ENCODE data around the gene SAV1. TPM values are rescaled to one million over a fixed set of nuclear protein-coding genes. Genes with fewer than 3 reads are reported as not detected.

Gene SAV1
- total and polyA plus RNA-seq, 2 experiments from 2014 or later = 74.2 to 82.8 TPM

DNA sequence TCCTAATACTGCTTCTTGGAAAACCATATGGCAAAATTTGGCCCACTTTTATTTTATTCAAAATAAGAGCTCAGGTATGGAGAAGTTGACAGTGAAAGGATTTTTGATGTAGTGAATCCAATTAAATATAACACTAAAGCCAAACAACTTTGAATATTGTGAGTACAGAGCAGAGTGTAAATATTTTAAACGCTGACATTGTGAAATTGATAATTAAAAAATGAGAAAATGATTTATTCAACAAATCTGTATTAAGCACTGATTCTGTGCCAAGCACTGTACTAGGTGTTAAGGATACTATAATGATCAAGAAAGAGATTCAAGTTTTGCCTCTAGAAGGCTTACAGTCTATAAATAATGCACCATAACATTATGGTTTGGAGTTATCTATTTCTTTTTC lies 57.6 kb downstream of the SAV1 start (continued):
- no peak for TF ChIP-seq POLR2AphosphoS5 (IDR thresholded peaks at IDR 0.05; ENCODE audit: low read depth)
- TF ChIP-seq, protein P1, sequence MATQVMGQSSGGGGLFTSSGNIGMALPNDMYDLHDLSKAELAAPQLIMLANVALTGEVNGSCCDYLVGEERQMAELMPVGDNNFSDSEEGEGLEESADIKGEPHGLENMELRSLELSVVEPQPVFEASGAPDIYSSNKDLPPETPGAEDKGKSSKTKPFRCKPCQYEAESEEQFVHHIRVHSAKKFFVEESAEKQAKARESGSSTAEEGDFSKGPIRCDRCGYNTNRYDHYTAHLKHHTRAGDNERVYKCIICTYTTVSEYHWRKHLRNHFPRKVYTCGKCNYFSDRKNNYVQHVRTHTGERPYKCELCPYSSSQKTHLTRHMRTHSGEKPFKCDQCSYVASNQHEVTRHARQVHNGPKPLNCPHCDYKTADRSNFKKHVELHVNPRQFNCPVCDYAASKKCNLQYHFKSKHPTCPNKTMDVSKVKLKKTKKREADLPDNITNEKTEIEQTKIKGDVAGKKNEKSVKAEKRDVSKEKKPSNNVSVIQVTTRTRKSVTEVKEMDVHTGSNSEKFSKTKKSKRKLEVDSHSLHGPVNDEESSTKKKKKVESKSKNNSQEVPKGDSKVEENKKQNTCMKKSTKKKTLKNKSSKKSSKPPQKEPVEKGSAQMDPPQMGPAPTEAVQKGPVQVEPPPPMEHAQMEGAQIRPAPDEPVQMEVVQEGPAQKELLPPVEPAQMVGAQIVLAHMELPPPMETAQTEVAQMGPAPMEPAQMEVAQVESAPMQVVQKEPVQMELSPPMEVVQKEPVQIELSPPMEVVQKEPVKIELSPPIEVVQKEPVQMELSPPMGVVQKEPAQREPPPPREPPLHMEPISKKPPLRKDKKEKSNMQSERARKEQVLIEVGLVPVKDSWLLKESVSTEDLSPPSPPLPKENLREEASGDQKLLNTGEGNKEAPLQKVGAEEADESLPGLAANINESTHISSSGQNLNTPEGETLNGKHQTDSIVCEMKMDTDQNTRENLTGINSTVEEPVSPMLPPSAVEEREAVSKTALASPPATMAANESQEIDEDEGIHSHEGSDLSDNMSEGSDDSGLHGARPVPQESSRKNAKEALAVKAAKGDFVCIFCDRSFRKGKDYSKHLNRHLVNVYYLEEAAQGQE (IDR thresholded peaks at IDR 0.05; ENCODE audit: unreplicated experiment) = no peak
- TF ChIP-seq JUNB (IDR thresholded peaks at IDR 0.05; ENCODE audit: unreplicated experiment) = no peak
- no peak for TF ChIP-seq STAT1 (IDR thresholded peaks at IDR 0.05; ENCODE audit: unreplicated experiment)
- TF ChIP-seq, protein P2, sequence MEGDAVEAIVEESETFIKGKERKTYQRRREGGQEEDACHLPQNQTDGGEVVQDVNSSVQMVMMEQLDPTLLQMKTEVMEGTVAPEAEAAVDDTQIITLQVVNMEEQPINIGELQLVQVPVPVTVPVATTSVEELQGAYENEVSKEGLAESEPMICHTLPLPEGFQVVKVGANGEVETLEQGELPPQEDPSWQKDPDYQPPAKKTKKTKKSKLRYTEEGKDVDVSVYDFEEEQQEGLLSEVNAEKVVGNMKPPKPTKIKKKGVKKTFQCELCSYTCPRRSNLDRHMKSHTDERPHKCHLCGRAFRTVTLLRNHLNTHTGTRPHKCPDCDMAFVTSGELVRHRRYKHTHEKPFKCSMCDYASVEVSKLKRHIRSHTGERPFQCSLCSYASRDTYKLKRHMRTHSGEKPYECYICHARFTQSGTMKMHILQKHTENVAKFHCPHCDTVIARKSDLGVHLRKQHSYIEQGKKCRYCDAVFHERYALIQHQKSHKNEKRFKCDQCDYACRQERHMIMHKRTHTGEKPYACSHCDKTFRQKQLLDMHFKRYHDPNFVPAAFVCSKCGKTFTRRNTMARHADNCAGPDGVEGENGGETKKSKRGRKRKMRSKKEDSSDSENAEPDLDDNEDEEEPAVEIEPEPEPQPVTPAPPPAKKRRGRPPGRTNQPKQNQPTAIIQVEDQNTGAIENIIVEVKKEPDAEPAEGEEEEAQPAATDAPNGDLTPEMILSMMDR (conservative IDR thresholded peaks at IDR 0.05; ENCODE audit: low read depth in 2 of 2) = no peak
- TF ChIP-seq NANOG (IDR thresholded peaks at IDR 0.05; ENCODE audit: borderline replicate concordance) = no peak

DNA sequence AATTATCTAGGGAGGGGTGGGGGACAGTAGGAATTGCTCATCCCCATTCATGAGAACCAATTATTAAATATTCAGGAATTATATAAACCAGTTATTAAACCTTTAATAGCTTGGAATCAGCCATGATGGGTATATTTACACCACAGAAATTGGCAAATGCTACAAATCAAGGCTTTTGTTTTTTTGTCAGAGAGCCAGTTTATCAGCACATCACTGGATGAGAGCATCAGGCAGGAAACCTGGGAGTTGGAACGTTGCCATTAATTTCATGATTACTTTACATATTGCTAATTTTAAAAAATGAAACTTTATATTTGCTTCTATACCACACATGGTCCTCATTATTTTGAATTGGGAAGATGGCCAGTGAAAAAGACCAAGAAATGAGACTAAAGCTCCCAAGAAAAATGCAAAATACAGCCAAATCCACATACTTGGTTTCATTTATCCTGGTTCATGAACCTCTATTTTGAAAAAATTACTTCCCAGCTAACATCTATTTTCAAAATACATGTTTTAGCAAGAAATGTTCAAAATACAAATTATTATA lies 59.7 kb downstream of the SAV1 start:
- Histone ChIP-seq H3K4me1 (ENCODE audit: insufficient read depth) (no peaks in the 10 kb centered on the region), H3K27ac (ENCODE audit: low read depth) (no peak overlapping the region), H3K4me2 (no peak overlapping the region), H3K9me2 (ENCODE audit: insufficient read depth) (no peaks in the 10 kb centered on the region), H3K27me3 (ENCODE audit: insufficient read depth) (no peaks in the 10 kb centered on the region), H3K4me3 (no peak overlapping the region), H3K36me3 (ENCODE audit: insufficient read depth) (no peaks in the 10 kb centered on the region), H3F3A (replicated peaks; ENCODE audit: low read depth) (no peaks in the 10 kb centered on the region), H2AFZ (no peak overlapping the region), H3K79me2 (replicated peaks; ENCODE audit: insufficient read depth) (no peaks in the 10 kb centered on the region), H4K20me1 (replicated peaks; ENCODE audit: insufficient read depth) (no peaks in the 10 kb centered on the region)
- Mint-ChIP-seq H3K4me3 (no peak overlapping the region), H3K9me3 (no peaks in the 10 kb centered on the region), H3K4me1 (no peaks in the 10 kb centered on the region), H3K36me3 (ENCODE audit: low read depth) (no peaks in the 10 kb centered on the region), H3K27ac (no peak overlapping the region), H3K27me3 (ENCODE audit: insufficient read depth, low read depth, poor library complexity) (no peaks in the 10 kb centered on the region)
- TF ChIP-seq NANOG (IDR thresholded peaks at IDR 0.05; ENCODE audit: borderline replicate concordance) = no peak
- DNase-seq (ENCODE audit: low spot score) (no peak), ATAC-seq (no peak)

DNA sequence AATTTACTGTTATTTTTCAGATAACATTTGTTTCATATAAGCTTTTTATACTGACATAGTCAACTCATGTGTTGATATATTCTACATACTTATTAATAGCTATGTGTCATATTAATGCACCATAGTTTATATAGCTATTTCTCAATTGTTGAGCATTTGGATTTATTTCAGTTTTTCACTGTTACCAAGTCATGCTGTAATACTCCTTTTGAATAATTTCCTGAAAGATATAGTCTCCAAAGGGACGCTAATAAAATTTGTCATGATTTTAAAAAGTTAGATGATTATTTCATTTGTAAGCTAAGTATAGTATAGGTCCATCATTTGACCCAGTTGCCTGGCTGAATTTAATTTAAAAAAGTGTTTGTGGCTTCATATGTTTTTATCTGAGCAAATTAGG lies 60.3 kb downstream of the SAV1 start:
- Histone ChIP-seq H3K4me2 (no peak overlapping the region), H3K36me3 (ENCODE audit: insufficient read depth) (no peaks in the 10 kb centered on the region), H3K9me2 (ENCODE audit: insufficient read depth) (no peaks in the 10 kb centered on the region), H3K4me3 (no peak overlapping the region), H2AFZ (no peak overlapping the region), H3K4me1 (ENCODE audit: insufficient read depth) (no peaks in the 10 kb centered on the region), H3K27me3 (ENCODE audit: insufficient read depth) (no peaks in the 10 kb centered on the region), H3K27ac (ENCODE audit: low read depth) (no peak overlapping the region), H3F3A (replicated peaks; ENCODE audit: low read depth) (no peaks in the 10 kb centered on the region), H3K79me2 (replicated peaks; ENCODE audit: insufficient read depth) (no peaks in the 10 kb centered on the region), H4K20me1 (replicated peaks; ENCODE audit: insufficient read depth) (no peaks in the 10 kb centered on the region)
- Mint-ChIP-seq H3K4me3 (no peak overlapping the region), H3K9me3 (no peaks in the 10 kb centered on the region), H3K27me3 (ENCODE audit: insufficient read depth, low read depth, poor library complexity) (no peaks in the 10 kb centered on the region), H3K36me3 (ENCODE audit: low read depth) (no peaks in the 10 kb centered on the region), H3K27ac (no peak overlapping the region), H3K4me1 (no peaks in the 10 kb centered on the region)
- DNase-seq (ENCODE audit: low spot score) (no peak), ATAC-seq (no peak)
- TF ChIP-seq EZH2phosphoT487 (IDR thresholded peaks at IDR 0.05; ENCODE audit: unreplicated experiment) (no peak), POLR2AphosphoS5 (IDR thresholded peaks at IDR 0.05; ENCODE audit: low read depth) (no peak), NANOG (IDR thresholded peaks at IDR 0.05; ENCODE audit: borderline replicate concordance) (no peak), EZH2 (IDR thresholded peaks at IDR 0.05; ENCODE audit: low read depth, unreplicated experiment) (no peak)
- TF ChIP-seq, protein P2 (conservative IDR thresholded peaks at IDR 0.05; ENCODE audit: low read depth in 2 of 2) = no peak
- TF ChIP-seq, protein P1 (IDR thresholded peaks at IDR 0.05; ENCODE audit: unreplicated experiment) = no peak

Data from GM23338 (cell line).